Cortex of kidney (tissue), 1 donor: ENCODE measurements around the gene ERMAP.
"Not testable (repeated sequence)": the region's sequence is repeated elsewhere in the genome, so short reads cannot be mapped to it uniquely, and the experiment has no call there.

Experiments used
- DNase-seq: peaks from one replicate; lab custom pipeline; 2025; lab: John Stamatoyannopoulos, UW

The ERMAP gene

GRCh38 chr1:42845866-42846256 is 28.9 kb downstream of the ERMAP start:
- no peak for DNase-seq

GRCh38 chr1:42846257-42847110 is 29.6 kb downstream of the ERMAP start, which contains the start of gene ZNF691:
Gene ZNF691 (plus strand): TSS chr1:42846613. CDS start chr1:42849659, 3,046 bp downstream.
- no peak for DNase-seq

- DNase-seq = no peak
Measured at GRCh38 chr1:42847111-42847595, 30.2 kb downstream of the ERMAP start.

- DNase-seq = no peak
Measured at GRCh38 chr1:42847721-42848460, 31.0 kb downstream of the ERMAP start.

GRCh38 chr1:42848823-42849537 is 32.1 kb downstream of the ERMAP start:
- no peak for DNase-seq

GRCh38 chr1:42849944-42850343 is 33.0 kb downstream of the ERMAP start:
- DNase-seq = no peak

- DNase-seq = no peak
Measured at GRCh38 chr1:42851420-42851819, 34.5 kb downstream of the ERMAP start.

GRCh38 chr1:42851960-42852607 is 35.2 kb downstream of the ERMAP start:
- DNase-seq = no peak

GRCh38 chr1:42852608-42852980 is 35.7 kb downstream of the ERMAP start:
- DNase-seq = no peak

- DNase-seq = no peak
Measured at GRCh38 chr1:42853116-42853884, 36.4 kb downstream of the ERMAP start.

GRCh38 chr1:42856554-42856953 is 39.6 kb downstream of the ERMAP start:
- DNase-seq = not testable (repeated sequence)

GRCh38 chr1:42859366-42859765 is 42.4 kb downstream of the ERMAP start:
- DNase-seq = not testable (repeated sequence)

GRCh38 chr1:42860339-42861013 is 43.6 kb downstream of the ERMAP start:
- DNase-seq = no peak

- no peak for DNase-seq
Measured at GRCh38 chr1:42861014-42861399, 44.1 kb downstream of the ERMAP start.

- no peak for DNase-seq
Measured at GRCh38 chr1:42866549-42866948, 49.6 kb downstream of the ERMAP start.

- not testable (repeated sequence) for DNase-seq
Measured at GRCh38 chr1:42868466-42868865, 51.5 kb downstream of the ERMAP start.

GRCh38 chr1:42869254-42869653 is 52.3 kb downstream of the ERMAP start:
- not testable (repeated sequence) for DNase-seq

GRCh38 chr1:42869751-42870150 is 52.8 kb downstream of the ERMAP start:
- DNase-seq = not testable (repeated sequence)

GRCh38 chr1:42873108-42873507 is 56.2 kb downstream of the ERMAP start:
- not testable (repeated sequence) for DNase-seq

GRCh38 chr1:42873670-42874069 is 56.7 kb downstream of the ERMAP start:
- DNase-seq = no peak
